Measurements from ENCODE around the gene AXIN1. TPM values are rescaled to one million over a fixed set of nuclear protein-coding genes. Genes with fewer than 3 reads are reported as not detected.

AXIN1 gene
- total RNA-seq, 1 donor from 2014 or later, result 30.6 TPM

- Mint-ChIP-seq H3K27ac (no peak overlapping the region), H3K4me3 (peak overlapping the region; percentile 71), H3K9me3 (no peaks in the 10 kb centered on the region), H3K27me3 (no peaks in the 10 kb centered on the region), H3K36me3 (peaks cover 3% of the 10 kb centered on the region), H3K4me1 (ENCODE audit: unreplicated experiment) (peaks cover 7% of the 10 kb centered on the region)
- no peak for DNase-seq (ENCODE audit: extremely low spot score, unreplicated experiment)
- no peak for TF ChIP-seq CTCF (conservative IDR thresholded peaks at IDR 0.05)
Observed at GRCh38 chr16:369275-369865, 16.8 kb upstream of the AXIN1 start.

- Mint-ChIP-seq H3K36me3 (peaks cover 3% of the 10 kb centered on the region), H3K4me1 (ENCODE audit: unreplicated experiment) (peaks cover 7% of the 10 kb centered on the region), H3K27ac (no peak overlapping the region), H3K4me3 (no peak overlapping the region), H3K9me3 (no peaks in the 10 kb centered on the region), H3K27me3 (no peaks in the 10 kb centered on the region)
- TF ChIP-seq CTCF (conservative IDR thresholded peaks at IDR 0.05), result no peak
- DNase-seq (ENCODE audit: extremely low spot score, unreplicated experiment), result no peak
Observed at GRCh38 chr16:368388-369158, 16.1 kb upstream of the AXIN1 start.

GRCh38 chr16:367333-367903 is 14.9 kb upstream of the AXIN1 start:
- H3K27ac Mint-ChIP-seq, result no peak overlapping the region
- H3K9me3 Mint-ChIP-seq, result no peaks in the 10 kb centered on the region
- no peak for TF ChIP-seq CTCF (conservative IDR thresholded peaks at IDR 0.05)
- peak overlapping the region; percentile 25 for H3K4me3 Mint-ChIP-seq
- H3K4me1 Mint-ChIP-seq (ENCODE audit: unreplicated experiment), result peaks cover 7% of the 10 kb centered on the region
- no peaks in the 10 kb centered on the region for H3K27me3 Mint-ChIP-seq
- H3K36me3 Mint-ChIP-seq, result peaks cover 3% of the 10 kb centered on the region
- no peak for DNase-seq (ENCODE audit: extremely low spot score, unreplicated experiment)

GRCh38 chr16:366476-366875 is 14.0 kb upstream of the AXIN1 start:
- H3K4me1 Mint-ChIP-seq (ENCODE audit: unreplicated experiment), result peaks cover 13% of the 10 kb centered on the region
- H3K27me3 Mint-ChIP-seq, result peaks cover 3% of the 10 kb centered on the region
- H3K36me3 Mint-ChIP-seq, result peaks cover 3% of the 10 kb centered on the region
- DNase-seq (ENCODE audit: extremely low spot score, unreplicated experiment), result no peak
- no peak for TF ChIP-seq CTCF (conservative IDR thresholded peaks at IDR 0.05)
- no peak overlapping the region for H3K27ac Mint-ChIP-seq
- no peak overlapping the region for H3K4me3 Mint-ChIP-seq
- no peaks in the 10 kb centered on the region for H3K9me3 Mint-ChIP-seq

GRCh38 chr16:364595-365491 is 12.3 kb upstream of the AXIN1 start:
- Mint-ChIP-seq H3K27ac (no peak overlapping the region), H3K36me3 (peaks cover 3% of the 10 kb centered on the region), H3K4me1 (ENCODE audit: unreplicated experiment) (peaks cover 6% of the 10 kb centered on the region), H3K4me3 (no peak overlapping the region), H3K9me3 (no peaks in the 10 kb centered on the region), H3K27me3 (peaks cover 3% of the 10 kb centered on the region)
- no peak for TF ChIP-seq CTCF (conservative IDR thresholded peaks at IDR 0.05)
- no peak for DNase-seq (ENCODE audit: extremely low spot score, unreplicated experiment)

All from type B pancreatic cell (in vitro differentiated cells).